Neural crest cell (in vitro differentiated cells): ENCODE results near the gene STK4. TPM values are rescaled to one million over a fixed set of nuclear protein-coding genes. Genes with fewer than 3 reads are reported as not detected.

ENCODE experiments used
- DNase-seq: peaks from one replicate; pipeline ENCODE4 v3.0.0; 2021; ENCODE audit warnings: low read depth, mixed read lengths, low spot score
- H3K27ac Mint-ChIP-seq: one replicate; pipeline ENCODE4 v1.8.0; 2021; ENCODE audit warnings: mild to moderate bottlenecking, mixed read lengths; ENCODE audit not compliant: unreplicated experiment
- H3K27me3 Mint-ChIP-seq: 2 replicates; pipeline ENCODE4 v1.8.0; 2021; ENCODE audit warnings: low read depth, mild to moderate bottlenecking, mixed read lengths
- H3K36me3 Mint-ChIP-seq: 2 replicates; pipeline ENCODE4 v1.8.0; 2021; ENCODE audit warnings: low read depth, mild to moderate bottlenecking, mixed read lengths
- H3K4me1 Mint-ChIP-seq: 2 replicates; pipeline ENCODE4 v1.8.0; 2021; ENCODE audit warnings: mixed read lengths
- H3K4me3 Mint-ChIP-seq: one replicate; pipeline ENCODE4 v1.8.0; 2021; ENCODE audit warnings: mild to moderate bottlenecking, mixed read lengths
- H3K9me3 Mint-ChIP-seq: 2 replicates; pipeline ENCODE4 v1.8.0; 2021; ENCODE audit warnings: mixed read lengths
- total RNA-seq: library from RNA; stranded (reverse); gene quantifications from 2 replicates; pipeline ENCODE4 v1.2.1, GENCODE V29; 2021
- TF ChIP-seq, protein P1 (sequence below): fragments of 200-600 bp; sonication (generic); conservative IDR thresholded peaks from 2 replicates; pipeline ENCODE4 v1.5.0; 2021; ENCODE audit warnings: antibody characterized with exemption, mild to moderate bottlenecking

Gene STK4
- total RNA-seq, 1 donor from 2014 or later = 41.2 TPM

DNA sequence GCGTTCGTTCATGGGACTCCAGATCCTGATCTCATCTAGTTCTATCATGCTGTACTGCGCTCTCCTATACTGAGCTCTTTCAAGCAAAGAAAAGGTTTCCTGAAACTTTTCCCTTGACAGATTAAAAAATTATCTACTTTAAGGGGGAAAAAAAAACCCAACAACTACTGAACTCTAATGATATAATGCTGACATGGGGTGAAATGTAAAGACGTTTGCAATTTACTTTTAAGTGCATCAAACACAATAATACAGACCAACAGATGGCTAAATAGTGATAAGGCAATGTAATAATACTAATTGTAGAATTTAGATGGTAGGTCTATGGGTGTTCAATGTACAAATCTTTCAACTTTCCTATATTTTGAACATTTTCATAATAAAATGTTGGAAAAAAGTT is 22.5 kb upstream of the STK4 start:
- TF ChIP-seq, protein P1, sequence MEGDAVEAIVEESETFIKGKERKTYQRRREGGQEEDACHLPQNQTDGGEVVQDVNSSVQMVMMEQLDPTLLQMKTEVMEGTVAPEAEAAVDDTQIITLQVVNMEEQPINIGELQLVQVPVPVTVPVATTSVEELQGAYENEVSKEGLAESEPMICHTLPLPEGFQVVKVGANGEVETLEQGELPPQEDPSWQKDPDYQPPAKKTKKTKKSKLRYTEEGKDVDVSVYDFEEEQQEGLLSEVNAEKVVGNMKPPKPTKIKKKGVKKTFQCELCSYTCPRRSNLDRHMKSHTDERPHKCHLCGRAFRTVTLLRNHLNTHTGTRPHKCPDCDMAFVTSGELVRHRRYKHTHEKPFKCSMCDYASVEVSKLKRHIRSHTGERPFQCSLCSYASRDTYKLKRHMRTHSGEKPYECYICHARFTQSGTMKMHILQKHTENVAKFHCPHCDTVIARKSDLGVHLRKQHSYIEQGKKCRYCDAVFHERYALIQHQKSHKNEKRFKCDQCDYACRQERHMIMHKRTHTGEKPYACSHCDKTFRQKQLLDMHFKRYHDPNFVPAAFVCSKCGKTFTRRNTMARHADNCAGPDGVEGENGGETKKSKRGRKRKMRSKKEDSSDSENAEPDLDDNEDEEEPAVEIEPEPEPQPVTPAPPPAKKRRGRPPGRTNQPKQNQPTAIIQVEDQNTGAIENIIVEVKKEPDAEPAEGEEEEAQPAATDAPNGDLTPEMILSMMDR = no peak
- no peak overlapping the region for H3K27ac Mint-ChIP-seq
- H3K36me3 Mint-ChIP-seq = peaks cover 8% of the 10 kb centered on the region

DNA sequence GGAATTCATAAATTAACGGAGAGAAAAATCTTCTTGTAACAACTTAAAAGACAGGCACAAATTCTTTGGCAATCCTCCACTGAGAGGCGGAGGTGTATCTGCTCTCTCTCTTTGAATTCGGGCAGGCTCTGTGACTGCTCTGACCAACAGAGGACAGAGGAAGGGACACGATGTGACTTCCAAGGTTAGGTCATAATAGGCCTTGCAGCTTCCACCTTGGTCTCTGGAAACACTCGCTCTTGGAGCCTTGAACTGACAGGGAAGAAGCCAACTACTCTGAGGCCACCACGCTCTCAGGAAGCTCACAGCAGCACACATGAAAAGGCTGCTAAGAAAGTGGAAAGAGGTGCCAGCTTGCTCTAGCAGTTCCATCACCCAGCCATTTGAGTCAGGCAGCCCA is 21.1 kb upstream of the STK4 start:
- H3K36me3 Mint-ChIP-seq = peaks cover 13% of the 10 kb centered on the region
- no peak overlapping the region for H3K27ac Mint-ChIP-seq
- H3K27me3 Mint-ChIP-seq = no peaks in the 10 kb centered on the region
- TF ChIP-seq, protein P1 = no peak
- no peak overlapping the region for H3K4me3 Mint-ChIP-seq
- no peaks in the 10 kb centered on the region for H3K9me3 Mint-ChIP-seq
- no peaks in the 10 kb centered on the region for H3K4me1 Mint-ChIP-seq
- no peak for DNase-seq

More for the DNA sequence above, 22.5 kb upstream of the STK4 start:
- Mint-ChIP-seq H3K27me3 (no peaks in the 10 kb centered on the region), H3K4me3 (no peak overlapping the region), H3K9me3 (no peaks in the 10 kb centered on the region), H3K4me1 (no peaks in the 10 kb centered on the region)
- no peak for DNase-seq

DNA sequence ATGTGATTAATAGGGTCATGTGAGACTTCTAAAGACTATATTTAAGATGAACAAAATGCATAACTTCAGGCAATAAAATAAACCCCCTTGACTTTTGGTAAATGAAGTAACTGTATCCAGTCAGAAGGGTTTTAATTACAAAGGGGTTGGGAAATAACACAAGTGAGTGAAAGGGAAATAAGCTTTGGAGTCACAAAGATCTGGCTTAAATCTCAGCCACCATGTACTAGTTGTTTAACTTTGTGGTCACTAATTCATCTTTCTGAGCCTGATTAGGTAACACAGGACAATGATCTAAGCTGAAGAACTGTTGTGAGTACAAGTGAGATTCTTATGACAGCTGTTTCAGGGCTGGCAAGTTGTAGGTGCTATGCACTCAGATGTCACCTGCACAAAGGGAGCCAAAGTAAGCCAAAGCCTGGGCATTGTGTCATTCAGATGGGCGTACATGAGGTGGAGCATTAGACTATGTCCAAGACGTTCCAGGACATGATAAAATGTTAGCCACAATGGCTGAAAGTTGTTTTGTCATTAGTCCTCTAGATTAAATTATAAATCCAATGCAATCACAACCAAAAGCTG is 19.9 kb upstream of the STK4 start:
- DNase-seq = no peak
- Mint-ChIP-seq H3K27me3 (no peaks in the 10 kb centered on the region), H3K36me3 (peaks cover 11% of the 10 kb centered on the region), H3K4me1 (no peaks in the 10 kb centered on the region), H3K9me3 (no peaks in the 10 kb centered on the region), H3K4me3 (no peak overlapping the region), H3K27ac (no peak overlapping the region)
- TF ChIP-seq, protein P1 = no peak

DNA sequence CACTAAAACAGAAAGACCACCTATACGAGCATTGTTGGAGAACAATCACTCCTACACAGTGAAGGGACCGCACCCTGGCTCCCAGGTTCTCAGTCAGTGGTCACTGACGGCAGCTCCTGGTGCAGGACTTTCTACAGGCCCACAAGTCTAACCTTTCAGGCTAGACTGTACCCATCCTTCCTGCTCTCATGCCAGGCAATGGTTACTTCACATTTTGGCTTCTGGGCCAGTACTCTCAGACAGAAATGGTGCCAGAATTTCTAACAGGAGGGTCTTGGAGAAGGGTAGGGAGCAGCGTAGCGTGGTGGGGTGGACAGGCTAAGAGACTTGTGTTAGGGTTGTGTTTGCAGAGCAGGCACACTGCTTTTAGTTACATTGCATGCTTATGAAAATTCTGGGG is 18.2 kb upstream of the STK4 start:
- no peak for DNase-seq
- H3K36me3 Mint-ChIP-seq = peaks cover 11% of the 10 kb centered on the region
- H3K27me3 Mint-ChIP-seq = no peaks in the 10 kb centered on the region
- H3K4me1 Mint-ChIP-seq = no peaks in the 10 kb centered on the region
- no peaks in the 10 kb centered on the region for H3K9me3 Mint-ChIP-seq
- TF ChIP-seq, protein P1 = no peak
- H3K4me3 Mint-ChIP-seq = no peak overlapping the region
- no peak overlapping the region for H3K27ac Mint-ChIP-seq

DNA sequence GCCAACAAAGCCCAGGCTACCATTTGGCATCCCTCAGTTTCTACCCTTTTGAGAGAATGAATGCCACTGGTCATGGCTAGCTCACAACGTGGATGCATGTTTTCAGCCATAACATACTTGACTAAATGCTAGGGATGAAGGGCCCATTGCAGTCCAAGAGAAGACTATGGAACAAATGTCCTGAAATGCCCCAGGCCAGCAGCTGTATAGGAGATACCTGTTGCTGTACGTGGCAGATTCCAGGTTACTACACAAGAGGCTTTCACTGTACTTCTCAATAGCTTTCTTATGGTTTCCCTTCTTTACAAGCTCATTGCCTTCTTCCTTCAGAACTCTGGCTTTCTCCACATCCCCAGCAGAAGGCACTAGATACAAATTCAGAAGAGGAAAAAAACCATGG is 17.8 kb upstream of the STK4 start:
- H3K36me3 Mint-ChIP-seq = peaks cover 11% of the 10 kb centered on the region
- H3K27ac Mint-ChIP-seq = no peak overlapping the region
- H3K27me3 Mint-ChIP-seq = no peaks in the 10 kb centered on the region
- TF ChIP-seq, protein P1 = no peak
- H3K4me3 Mint-ChIP-seq = no peak overlapping the region
- no peaks in the 10 kb centered on the region for H3K4me1 Mint-ChIP-seq
- DNase-seq = no peak
- H3K9me3 Mint-ChIP-seq = no peaks in the 10 kb centered on the region

DNA sequence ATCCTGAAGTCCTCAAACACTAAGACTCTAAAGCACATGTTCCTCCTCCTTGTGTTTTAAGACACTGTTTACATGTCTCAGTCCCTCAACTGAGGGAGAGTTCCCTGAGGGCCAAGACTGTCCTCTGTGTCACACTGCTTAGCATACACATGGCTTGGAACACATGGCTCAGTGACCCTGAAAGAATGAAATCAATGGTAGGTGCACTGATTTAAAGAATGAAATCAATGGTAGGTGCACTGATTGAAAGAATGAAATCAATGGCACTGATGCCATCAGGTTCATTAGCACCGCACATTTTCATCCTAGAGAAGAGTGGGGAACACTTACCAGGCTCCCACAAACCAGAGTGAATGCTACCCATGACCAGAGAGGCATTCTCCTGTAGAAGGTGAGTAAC is 15.9 kb upstream of the STK4 start:
- DNase-seq = no peak
- Mint-ChIP-seq H3K36me3 (peaks cover 19% of the 10 kb centered on the region), H3K27ac (no peak overlapping the region), H3K9me3 (no peaks in the 10 kb centered on the region), H3K4me1 (no peaks in the 10 kb centered on the region), H3K27me3 (no peaks in the 10 kb centered on the region), H3K4me3 (no peak overlapping the region)
- TF ChIP-seq, protein P1 = no peak
